ENCODE data around the gene POLR1A.

POLR1A gene

GRCh38 chr2:86044614-86045013, 61.1 kb downstream of the POLR1A start:
- DNase-seq (ENCODE audit: low spot score), result no peak
- Mint-ChIP-seq H3K36me3 (ENCODE audit: low read depth) (peaks cover 61% of the 10 kb centered on the region), H3K9me3 (no peaks in the 10 kb centered on the region), H3K4me1 (ENCODE audit: low read depth) (peaks cover 18% of the 10 kb centered on the region), H3K4me3 (no peak overlapping the region), H3K27ac (no peak overlapping the region), H3K27me3 (ENCODE audit: low read depth) (no peaks in the 10 kb centered on the region)

- Mint-ChIP-seq H3K27ac (no peak overlapping the region), H3K36me3 (ENCODE audit: low read depth) (peaks cover 61% of the 10 kb centered on the region)
These were observed 61.6 kb downstream of the POLR1A start for GRCh38 chr2:86044045-86044444.

GRCh38 chr2:86042256-86043168, 63.2 kb downstream of the POLR1A start:
- Mint-ChIP-seq H3K9me3 (no peaks in the 10 kb centered on the region), H3K27ac (no peak overlapping the region), H3K27me3 (ENCODE audit: low read depth) (no peaks in the 10 kb centered on the region), H3K4me3 (no peak overlapping the region), H3K4me1 (ENCODE audit: low read depth) (peaks cover 36% of the 10 kb centered on the region), H3K36me3 (ENCODE audit: low read depth) (peaks cover 62% of the 10 kb centered on the region)
- DNase-seq (ENCODE audit: low spot score), result no peak

More at GRCh38 chr2:86044045-86044444, 61.6 kb downstream of the POLR1A start:
- peaks cover 22% of the 10 kb centered on the region for H3K4me1 Mint-ChIP-seq (ENCODE audit: low read depth)
- no peaks in the 10 kb centered on the region for H3K27me3 Mint-ChIP-seq (ENCODE audit: low read depth)
- no peak for DNase-seq (ENCODE audit: low spot score)
- H3K4me3 Mint-ChIP-seq, result no peak overlapping the region
- H3K9me3 Mint-ChIP-seq, result no peaks in the 10 kb centered on the region

- no peaks in the 10 kb centered on the region for H3K9me3 Mint-ChIP-seq
- H3K27ac Mint-ChIP-seq, result peak overlapping the region; percentile 83
- H3K36me3 Mint-ChIP-seq (ENCODE audit: low read depth), result peaks cover 53% of the 10 kb centered on the region
- H3K4me3 Mint-ChIP-seq, result no peak overlapping the region
- no peaks in the 10 kb centered on the region for H3K27me3 Mint-ChIP-seq (ENCODE audit: low read depth)
- peaks cover 60% of the 10 kb centered on the region for H3K4me1 Mint-ChIP-seq (ENCODE audit: low read depth)
- DNase-seq (ENCODE audit: low spot score), result no peak
These were observed 65.6 kb downstream of the POLR1A start for GRCh38 chr2:86039963-86040655.

GRCh38 chr2:86039178-86039962, 66.3 kb downstream of the POLR1A start:
- H3K4me1 Mint-ChIP-seq (ENCODE audit: low read depth), result peaks cover 62% of the 10 kb centered on the region
- DNase-seq (ENCODE audit: low spot score), result no peak
- H3K4me3 Mint-ChIP-seq, result no peak overlapping the region

GRCh38 chr2:86038291-86039081, 67.2 kb downstream of the POLR1A start:
- Mint-ChIP-seq H3K27ac (peak overlapping the region; percentile 98), H3K9me3 (no peaks in the 10 kb centered on the region), H3K36me3 (ENCODE audit: low read depth) (peaks cover 51% of the 10 kb centered on the region), H3K4me1 (ENCODE audit: low read depth) (peaks cover 66% of the 10 kb centered on the region), H3K4me3 (peak overlapping the region; percentile 82), H3K27me3 (ENCODE audit: low read depth) (no peaks in the 10 kb centered on the region)
- DNase-seq (ENCODE audit: low spot score), result peak; percentile 85

More at GRCh38 chr2:86039178-86039962, 66.3 kb downstream of the POLR1A start:
- H3K36me3 Mint-ChIP-seq (ENCODE audit: low read depth), result peaks cover 48% of the 10 kb centered on the region
- H3K27ac Mint-ChIP-seq, result peak overlapping the region; percentile 98
- H3K27me3 Mint-ChIP-seq (ENCODE audit: low read depth), result no peaks in the 10 kb centered on the region
- H3K9me3 Mint-ChIP-seq, result no peaks in the 10 kb centered on the region

GRCh38 chr2:86037795-86038192, 67.9 kb downstream of the POLR1A start:
- H3K9me3 Mint-ChIP-seq, result no peaks in the 10 kb centered on the region
- peak overlapping the region; percentile 82 for H3K4me3 Mint-ChIP-seq
- peaks cover 66% of the 10 kb centered on the region for H3K4me1 Mint-ChIP-seq (ENCODE audit: low read depth)
- DNase-seq (ENCODE audit: low spot score), result peak; percentile 12
- peak overlapping the region; percentile 98 for H3K27ac Mint-ChIP-seq
- H3K27me3 Mint-ChIP-seq (ENCODE audit: low read depth), result no peaks in the 10 kb centered on the region
- peaks cover 51% of the 10 kb centered on the region for H3K36me3 Mint-ChIP-seq (ENCODE audit: low read depth)

- Mint-ChIP-seq H3K36me3 (ENCODE audit: low read depth) (peaks cover 50% of the 10 kb centered on the region), H3K27me3 (ENCODE audit: low read depth) (no peaks in the 10 kb centered on the region), H3K4me3 (peak overlapping the region; percentile 82), H3K9me3 (no peaks in the 10 kb centered on the region), H3K4me1 (ENCODE audit: low read depth) (peaks cover 66% of the 10 kb centered on the region), H3K27ac (peak overlapping the region; percentile 98)
- peak; percentile 58 for DNase-seq (ENCODE audit: low spot score)
These were observed 68.4 kb downstream of the POLR1A start for GRCh38 chr2:86037141-86037794.

GRCh38 chr2:86036669-86037138, 69.0 kb downstream of the POLR1A start:
- Mint-ChIP-seq H3K36me3 (ENCODE audit: low read depth) (peaks cover 51% of the 10 kb centered on the region), H3K27ac (peak overlapping the region; percentile 98), H3K4me3 (peak overlapping the region; percentile 82), H3K27me3 (ENCODE audit: low read depth) (no peaks in the 10 kb centered on the region), H3K4me1 (ENCODE audit: low read depth) (peaks cover 66% of the 10 kb centered on the region), H3K9me3 (no peaks in the 10 kb centered on the region)
- DNase-seq (ENCODE audit: low spot score), result no peak

GRCh38 chr2:86035883-86036668, 69.6 kb downstream of the POLR1A start:
- peak; percentile 71 for DNase-seq (ENCODE audit: low spot score)
- no peaks in the 10 kb centered on the region for H3K9me3 Mint-ChIP-seq
- H3K27me3 Mint-ChIP-seq (ENCODE audit: low read depth), result no peaks in the 10 kb centered on the region
- H3K4me3 Mint-ChIP-seq, result peak overlapping the region; percentile 82
- H3K27ac Mint-ChIP-seq, result peak overlapping the region; percentile 98
- peaks cover 51% of the 10 kb centered on the region for H3K36me3 Mint-ChIP-seq (ENCODE audit: low read depth)
- peaks cover 60% of the 10 kb centered on the region for H3K4me1 Mint-ChIP-seq (ENCODE audit: low read depth)

GRCh38 chr2:86035376-86035882, 70.3 kb downstream of the POLR1A start:
- H3K36me3 Mint-ChIP-seq (ENCODE audit: low read depth), result peaks cover 50% of the 10 kb centered on the region
- no peaks in the 10 kb centered on the region for H3K27me3 Mint-ChIP-seq (ENCODE audit: low read depth)
- peaks cover 54% of the 10 kb centered on the region for H3K4me1 Mint-ChIP-seq (ENCODE audit: low read depth)
- H3K4me3 Mint-ChIP-seq, result peak overlapping the region; percentile 82
- no peak for DNase-seq (ENCODE audit: low spot score)
- no peaks in the 10 kb centered on the region for H3K9me3 Mint-ChIP-seq
- H3K27ac Mint-ChIP-seq, result peak overlapping the region; percentile 98
